GM15510 (cell line): Measurements from ENCODE around the gene PKP4.

ENCODE experiments used
- POLR2A ChIP-seq: IDR thresholded peaks from 3 replicates; pipeline ENCODE4 v1.6.1; 2011; ENCODE audit warnings: borderline replicate concordance; ENCODE audit not compliant: insufficient read length; ENCODE audit errors: extremely low read depth

PKP4 gene

DNA sequence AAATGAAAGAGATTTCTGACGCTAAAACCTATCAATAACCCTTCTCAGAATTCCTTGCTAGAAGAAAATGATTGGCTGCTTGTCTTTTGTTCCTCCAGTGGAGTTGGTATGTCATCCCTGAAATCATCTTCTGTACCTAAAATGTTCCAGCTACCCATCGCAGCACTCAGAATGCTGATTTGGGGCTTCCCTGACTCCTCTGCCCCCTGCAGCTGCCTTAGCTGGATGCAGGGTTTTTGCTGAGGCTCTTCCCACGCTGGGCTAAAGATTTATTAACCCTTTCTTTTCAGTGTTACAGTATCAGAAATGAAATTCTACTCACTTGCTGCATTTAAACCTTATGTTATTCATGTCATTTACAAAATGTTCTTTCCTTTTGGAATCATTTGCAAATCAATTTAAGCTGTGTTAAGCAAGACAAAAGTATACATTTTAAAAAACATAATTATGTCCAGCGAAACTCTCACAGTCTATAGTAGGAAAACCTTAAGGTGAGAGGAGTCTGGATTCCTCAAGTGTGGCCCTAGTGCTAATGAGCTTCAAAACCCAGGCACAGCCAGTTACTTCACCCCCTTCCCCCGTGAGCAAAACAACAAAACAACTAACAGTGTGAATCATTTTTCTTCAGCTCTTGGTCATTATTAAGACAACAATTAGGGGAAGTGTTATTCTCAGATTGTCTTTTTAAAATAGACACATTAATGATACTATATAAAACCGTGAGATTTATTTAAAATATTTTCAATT lies 32.8 kb downstream of the PKP4 start:
- no peak for TF ChIP-seq POLR2A

DNA sequence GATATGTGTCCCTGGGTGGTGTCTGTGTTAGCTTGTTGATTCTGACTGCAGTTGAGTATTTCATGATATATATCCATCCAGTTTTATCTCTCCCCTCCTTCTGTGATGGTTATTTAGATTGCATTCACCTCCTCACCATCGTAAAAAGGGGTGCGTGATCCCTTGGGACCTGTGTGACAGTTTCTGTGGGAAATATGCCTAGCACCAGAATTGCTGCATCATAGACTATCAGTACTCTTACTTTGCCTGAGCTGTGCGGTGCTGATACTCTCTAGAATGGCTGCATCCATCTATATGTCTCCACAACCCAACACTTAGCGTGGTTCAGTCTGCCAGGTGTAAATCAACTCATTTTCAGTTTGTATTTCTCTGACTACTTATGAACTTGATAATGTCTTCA lies 34.3 kb downstream of the PKP4 start:
- TF ChIP-seq POLR2A: no peak

DNA sequence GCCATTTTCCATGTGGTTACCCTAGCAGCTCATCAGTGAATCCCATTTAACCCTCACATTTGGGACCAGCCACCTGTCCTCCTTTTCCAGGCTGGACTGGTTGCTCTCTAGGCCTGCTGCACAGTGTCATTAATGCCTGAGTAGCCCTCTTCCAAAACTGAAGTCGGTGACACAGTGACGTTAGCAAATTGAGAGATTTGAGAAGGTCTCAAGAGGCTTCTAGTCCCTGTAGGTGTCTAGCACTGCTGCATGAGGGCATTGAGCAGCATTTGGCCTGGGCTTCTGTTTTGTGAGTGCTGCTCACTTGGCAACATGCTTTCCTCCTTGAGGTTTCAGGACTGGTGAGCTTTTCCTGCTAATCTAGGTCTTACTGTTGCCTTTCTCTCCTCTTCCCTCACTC lies 36.7 kb downstream of the PKP4 start:
- TF ChIP-seq POLR2A: no peak

DNA sequence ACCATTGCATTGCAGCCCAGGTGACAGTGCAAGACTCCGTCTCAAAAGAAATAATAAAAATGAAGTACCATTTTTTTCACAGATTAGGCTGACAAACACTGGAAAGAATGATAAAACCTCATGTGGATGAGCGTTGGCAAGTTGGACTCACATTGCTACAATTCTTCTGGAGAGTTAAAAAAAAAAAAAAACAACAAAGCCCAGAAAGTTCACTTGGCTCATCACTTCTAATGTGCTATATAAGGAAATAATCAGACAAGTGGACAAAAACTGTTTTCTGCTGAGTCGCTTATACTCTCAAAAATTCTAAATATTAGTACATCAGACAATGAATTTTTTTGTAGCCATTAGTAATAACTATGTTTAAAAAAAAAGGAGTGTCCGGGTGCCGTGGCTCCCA lies 38.4 kb downstream of the PKP4 start:
- no peak for TF ChIP-seq POLR2A

DNA sequence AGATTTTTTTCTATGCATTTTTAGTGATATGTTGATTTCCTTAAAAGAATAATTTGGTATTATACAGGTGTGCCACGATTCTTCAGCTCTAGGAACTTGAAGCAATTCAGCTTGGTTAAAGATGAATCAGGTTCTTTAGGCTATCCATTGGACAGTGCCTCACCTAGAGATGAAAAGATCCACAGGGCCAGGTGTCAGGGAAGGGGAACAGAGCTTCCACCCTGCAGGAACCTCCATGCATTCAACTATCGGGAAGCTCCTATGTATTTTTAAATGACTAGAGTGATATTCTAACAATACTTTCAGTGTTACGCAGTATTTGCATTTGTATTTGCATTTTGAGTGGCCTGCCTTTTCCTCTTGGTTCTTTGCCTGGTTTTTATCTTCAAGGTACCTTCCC lies 40.2 kb downstream of the PKP4 start:
- no peak for TF ChIP-seq POLR2A

DNA sequence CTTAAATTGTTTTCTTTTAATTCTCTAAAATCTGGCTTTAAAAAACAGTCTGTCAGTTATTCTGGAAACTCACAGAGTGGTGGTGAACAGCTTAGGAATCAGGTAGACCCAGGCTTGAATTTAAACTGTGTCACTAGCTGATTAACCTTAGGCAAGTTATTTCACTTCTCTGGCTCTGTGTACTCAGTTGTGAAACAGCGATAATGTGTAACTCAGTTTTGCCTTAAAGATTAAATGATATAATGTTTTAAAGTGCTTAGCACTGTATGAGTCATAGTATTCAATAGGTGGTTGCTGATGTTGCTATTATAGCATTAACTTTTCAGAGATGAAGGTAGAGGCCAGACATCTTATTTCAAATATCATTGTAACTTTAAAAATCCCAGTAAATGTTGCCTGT lies 40.7 kb downstream of the PKP4 start:
- TF ChIP-seq POLR2A: no peak

DNA sequence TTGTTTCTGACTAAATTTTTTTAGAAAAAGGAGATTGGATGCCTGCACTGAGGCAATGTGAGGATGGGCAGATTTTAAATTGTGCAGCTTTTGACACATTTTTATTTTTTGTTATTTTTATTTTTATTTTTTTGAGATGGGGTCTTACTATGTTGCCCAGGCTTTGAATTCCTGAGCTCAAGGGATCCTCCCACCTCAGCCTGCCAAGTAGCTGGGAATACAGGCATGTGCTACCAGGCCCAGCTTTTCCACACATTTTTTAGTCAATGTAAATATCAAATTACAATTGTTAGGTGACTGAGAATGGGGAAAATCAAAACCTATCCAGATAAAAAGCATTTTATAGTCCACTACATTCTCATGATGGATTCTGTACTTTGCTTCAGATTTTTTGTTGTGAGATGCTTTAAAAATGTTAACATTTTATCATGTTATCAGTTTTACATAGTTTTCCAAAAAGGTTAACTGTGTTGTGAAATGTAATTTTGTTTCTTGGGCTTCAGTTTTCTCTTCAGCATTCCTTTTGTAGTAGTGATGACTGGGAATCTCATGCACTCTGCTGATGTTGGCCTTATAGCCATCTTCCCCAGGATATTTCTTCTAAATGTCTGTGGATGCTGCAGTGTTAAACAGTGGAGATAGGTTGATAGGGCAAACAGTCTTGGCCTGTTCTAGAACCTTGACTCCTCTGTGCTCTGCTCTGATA lies 41.4 kb downstream of the PKP4 start:
- TF ChIP-seq POLR2A: no peak

DNA sequence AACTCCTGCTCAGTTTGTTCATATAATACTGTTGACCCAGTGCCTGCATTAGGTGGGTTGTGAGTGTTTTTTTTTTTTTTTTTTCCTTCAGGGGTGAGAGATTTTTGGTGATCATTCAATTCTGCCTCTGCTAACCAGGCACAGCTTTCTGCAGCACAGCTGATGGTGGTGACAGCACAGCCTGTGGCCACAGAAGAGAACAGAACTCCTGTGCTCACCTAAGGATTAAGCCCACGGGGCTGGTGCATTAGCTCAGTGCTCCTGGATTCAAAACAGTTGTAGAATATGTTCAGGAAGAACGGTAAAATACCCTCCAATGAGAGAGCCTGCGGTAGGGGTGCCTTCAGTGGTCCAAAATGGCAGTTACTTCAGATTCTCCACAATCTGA lies 42.0 kb downstream of the PKP4 start:
- no peak for TF ChIP-seq POLR2A

DNA sequence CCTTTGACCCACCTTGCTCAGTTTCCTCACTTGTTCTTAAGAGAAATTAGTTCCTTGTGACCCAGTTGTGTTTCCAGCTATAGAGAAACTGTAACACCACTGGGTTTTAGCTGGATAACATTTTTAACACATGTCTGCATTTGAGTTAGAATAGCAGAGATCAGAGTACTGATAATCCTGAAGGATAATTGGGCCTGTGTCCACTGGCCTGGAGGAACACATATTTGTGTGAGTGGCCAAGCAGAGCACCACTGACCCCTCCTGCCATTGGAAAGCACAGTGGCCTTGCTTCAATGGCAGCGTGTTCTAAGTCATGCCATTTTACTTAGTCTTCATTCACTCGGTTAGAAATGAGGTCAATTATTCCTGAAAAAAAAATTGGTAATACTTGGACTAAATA lies 42.6 kb downstream of the PKP4 start:
- TF ChIP-seq POLR2A: no peak

DNA sequence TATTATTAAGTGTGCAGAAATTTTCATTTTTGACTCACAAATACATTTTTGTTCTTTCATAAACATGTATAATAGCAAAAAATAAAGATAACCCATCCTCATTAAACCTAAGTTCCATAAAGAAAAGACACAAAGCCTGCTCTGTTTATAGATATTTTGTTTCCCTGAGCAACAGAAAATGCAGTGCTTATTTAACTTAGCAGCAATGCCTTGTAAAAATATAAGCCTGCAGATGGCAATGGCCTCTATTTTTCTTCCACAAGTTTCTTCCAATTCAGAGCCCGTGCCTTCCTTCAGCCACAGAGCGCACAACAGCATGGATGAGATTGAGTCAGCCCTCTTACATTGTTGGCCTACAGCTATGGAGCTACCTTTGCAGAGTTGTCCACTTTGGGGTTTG lies 43.6 kb downstream of the PKP4 start:
- TF ChIP-seq POLR2A: no peak

DNA sequence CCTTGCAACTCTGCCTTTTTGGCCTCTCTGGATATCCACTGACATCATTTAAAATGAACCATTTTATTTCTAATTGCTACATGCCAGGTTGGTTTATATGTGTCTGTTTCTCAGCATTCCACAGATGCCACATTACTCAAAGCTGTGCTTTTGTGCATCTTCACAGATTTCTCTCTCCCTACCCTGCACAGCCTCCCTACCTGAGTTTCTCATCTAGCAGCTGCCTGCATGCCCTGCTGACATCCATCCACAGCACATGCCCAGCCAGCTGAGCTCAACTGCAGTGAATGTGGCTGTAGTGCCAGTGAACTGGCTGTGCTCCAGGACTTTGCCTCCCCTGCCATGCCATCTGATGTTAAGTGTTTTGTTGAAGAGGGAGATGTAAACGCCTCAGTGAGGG lies 44.5 kb downstream of the PKP4 start:
- TF ChIP-seq POLR2A: no peak

DNA sequence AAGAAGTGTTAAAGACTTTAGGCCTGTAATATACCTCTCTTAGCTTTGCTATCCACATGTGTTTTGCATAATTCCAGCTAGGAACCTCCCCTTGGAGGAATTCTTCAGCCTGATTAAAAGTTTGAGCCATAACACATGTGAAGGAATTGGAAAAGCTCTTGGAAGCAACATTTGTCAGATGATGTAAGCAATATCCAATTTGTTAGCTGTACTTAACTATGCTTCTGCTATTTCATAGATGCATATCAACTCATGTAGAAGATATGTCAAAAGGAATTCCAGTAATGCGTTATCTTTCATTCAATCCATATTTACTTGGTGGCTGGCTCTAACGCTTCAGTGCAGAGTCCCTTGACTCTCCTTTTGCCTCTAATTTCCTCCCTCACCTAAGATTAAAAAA lies 46.2 kb downstream of the PKP4 start:
- TF ChIP-seq POLR2A: no peak

DNA sequence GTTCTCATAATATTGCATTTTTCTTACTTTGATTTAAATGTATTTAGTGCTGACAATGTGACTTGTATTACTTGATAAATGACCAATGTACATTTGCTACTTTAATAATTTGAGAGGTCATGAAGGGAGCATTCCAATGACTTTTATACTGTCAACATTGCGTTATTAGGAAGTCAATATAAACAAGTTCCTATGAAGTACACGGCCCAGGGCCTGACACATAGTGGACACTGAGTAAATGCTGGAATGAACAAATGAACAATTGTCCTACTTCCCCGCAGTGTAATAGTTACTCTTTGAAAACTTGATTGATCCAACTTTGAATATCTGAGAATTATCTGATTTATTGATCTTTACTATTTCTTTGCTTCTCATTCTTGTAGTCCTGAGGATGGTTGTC lies 47.3 kb downstream of the PKP4 start:
- no peak for TF ChIP-seq POLR2A

DNA sequence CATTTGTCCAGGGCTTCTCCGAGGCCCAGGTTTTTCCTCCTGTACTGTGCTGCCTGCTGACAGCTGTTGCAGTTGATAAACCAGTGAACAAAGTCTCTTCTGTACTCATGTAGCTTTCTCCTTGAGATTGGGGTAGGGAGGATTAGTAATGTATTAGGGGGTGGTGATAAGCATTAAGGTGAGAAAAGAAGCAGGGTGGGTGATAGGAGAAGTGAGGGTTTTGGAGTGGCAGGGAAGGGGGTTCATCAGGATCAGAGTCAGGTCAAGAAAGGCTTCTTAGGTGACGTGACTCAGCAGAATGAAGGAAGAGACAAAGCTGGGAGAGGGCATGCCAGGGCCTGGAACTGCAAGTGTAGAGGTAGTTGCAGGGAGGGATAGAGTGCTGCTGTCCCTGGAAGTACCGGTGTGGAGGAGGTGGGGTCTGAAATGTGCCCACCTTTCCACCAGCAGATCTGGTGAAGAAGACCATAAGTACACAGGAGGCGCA lies 48.7 kb downstream of the PKP4 start:
- TF ChIP-seq POLR2A: no peak

DNA sequence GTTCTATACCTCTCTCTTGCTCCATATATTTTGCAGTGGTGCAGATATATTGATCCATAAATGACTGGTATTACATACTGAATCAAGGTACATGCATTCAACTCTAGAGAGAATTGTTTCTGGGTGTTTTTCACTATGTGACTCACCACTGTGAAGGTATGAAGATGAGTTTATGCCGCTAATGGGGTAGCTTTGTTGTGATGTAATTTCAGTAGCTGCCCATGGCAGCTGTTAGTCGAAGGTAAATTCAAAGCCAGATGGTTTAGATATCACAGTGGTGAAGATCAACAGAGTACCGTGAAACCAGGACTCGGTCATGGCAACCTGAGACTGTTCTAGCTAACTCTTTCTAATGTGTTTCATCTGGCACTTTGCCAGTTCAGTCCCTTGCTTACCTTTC lies 50.4 kb downstream of the PKP4 start:
- TF ChIP-seq POLR2A: no peak

DNA sequence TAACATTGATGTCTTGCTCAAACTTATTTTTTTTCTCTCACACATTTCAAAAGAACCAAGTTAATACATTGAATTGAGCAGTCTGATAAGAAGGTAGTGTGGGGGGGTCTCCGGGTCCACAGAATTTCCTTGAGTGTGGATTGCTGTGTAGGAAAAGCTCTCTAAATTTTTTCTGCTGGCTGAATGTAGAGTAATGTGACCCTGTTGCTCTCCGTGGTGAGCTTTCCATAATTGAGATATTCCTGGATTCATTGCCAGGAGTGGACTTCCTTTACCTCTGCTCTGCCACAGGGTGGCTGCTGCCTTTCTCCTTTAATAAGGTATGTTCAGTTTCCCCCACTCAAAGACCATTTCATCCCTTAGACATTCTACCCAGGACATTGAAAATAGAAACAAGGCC lies 50.9 kb downstream of the PKP4 start:
- TF ChIP-seq POLR2A: no peak
